PC-3 (cell line): ENCODE measurements around the gene MAP4K2.

Source experiments
- EZH2 ChIP-seq: fragments of 300-600 bp; sonication (generic); IDR thresholded peaks from one replicate; pipeline ENCODE4 v1.6.1; 2017; ENCODE audit warnings: antibody characterized with exemption, mild to moderate bottlenecking, low read length; ENCODE audit not compliant: unreplicated experiment
- EZH2phosphoT487 ChIP-seq: fragments of 300-600 bp; sonication (generic); IDR thresholded peaks from 2 replicates; pipeline ENCODE4 v1.6.1; 2018; ENCODE audit warnings: mild to moderate bottlenecking, antibody characterized with exemption, low read length, borderline replicate concordance
- TF ChIP-seq, protein P1 (sequence below): fragments of 300-600 bp; sonication (generic); conservative IDR thresholded peaks from 2 replicates; pipeline ENCODE4 v1.5.1; 2017; ENCODE audit warnings: antibody characterized with exemption, low read depth, mild to moderate bottlenecking, low read length

DNA sequence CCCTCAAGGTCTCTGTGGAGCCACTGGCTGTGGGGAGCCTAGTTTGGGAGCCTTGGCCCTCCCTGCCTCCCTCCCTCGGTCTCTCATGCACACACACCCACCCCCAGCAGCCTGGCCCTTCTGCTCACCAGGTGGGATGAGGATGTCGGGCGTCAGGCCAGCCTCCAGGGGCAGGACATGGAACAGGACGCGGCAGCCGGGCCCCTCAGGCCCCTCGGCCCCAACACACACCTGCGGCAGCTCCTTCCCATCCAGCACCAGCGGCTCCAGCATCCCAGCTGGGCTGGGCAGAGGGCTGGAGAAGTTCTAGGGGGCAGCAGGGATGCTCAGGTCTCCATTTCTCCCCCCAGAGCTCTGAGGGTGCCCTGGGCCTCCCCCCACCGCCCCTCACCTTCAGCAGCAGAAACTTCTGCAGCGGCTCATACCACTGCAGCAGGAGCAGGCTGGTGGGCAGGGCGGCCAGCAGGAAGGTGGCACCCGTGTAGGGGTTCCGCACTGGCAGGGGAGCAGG is 11.2 kb downstream of the MAP4K2 start:
- TF ChIP-seq, protein P1, sequence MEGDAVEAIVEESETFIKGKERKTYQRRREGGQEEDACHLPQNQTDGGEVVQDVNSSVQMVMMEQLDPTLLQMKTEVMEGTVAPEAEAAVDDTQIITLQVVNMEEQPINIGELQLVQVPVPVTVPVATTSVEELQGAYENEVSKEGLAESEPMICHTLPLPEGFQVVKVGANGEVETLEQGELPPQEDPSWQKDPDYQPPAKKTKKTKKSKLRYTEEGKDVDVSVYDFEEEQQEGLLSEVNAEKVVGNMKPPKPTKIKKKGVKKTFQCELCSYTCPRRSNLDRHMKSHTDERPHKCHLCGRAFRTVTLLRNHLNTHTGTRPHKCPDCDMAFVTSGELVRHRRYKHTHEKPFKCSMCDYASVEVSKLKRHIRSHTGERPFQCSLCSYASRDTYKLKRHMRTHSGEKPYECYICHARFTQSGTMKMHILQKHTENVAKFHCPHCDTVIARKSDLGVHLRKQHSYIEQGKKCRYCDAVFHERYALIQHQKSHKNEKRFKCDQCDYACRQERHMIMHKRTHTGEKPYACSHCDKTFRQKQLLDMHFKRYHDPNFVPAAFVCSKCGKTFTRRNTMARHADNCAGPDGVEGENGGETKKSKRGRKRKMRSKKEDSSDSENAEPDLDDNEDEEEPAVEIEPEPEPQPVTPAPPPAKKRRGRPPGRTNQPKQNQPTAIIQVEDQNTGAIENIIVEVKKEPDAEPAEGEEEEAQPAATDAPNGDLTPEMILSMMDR = no peak
- no peak for TF ChIP-seq EZH2
- no peak for TF ChIP-seq EZH2phosphoT487
